LNCAP (cell line): ENCODE results near the gene JPT2.

Experiments
- TF ChIP-seq, protein P1 (sequence below): fragments of 450-650 bp; IDR thresholded peaks from 2 replicates; pipeline ENCODE4 v1.5.1; 2017; ENCODE audit warnings: mild to moderate bottlenecking

The JPT2 gene

DNA sequence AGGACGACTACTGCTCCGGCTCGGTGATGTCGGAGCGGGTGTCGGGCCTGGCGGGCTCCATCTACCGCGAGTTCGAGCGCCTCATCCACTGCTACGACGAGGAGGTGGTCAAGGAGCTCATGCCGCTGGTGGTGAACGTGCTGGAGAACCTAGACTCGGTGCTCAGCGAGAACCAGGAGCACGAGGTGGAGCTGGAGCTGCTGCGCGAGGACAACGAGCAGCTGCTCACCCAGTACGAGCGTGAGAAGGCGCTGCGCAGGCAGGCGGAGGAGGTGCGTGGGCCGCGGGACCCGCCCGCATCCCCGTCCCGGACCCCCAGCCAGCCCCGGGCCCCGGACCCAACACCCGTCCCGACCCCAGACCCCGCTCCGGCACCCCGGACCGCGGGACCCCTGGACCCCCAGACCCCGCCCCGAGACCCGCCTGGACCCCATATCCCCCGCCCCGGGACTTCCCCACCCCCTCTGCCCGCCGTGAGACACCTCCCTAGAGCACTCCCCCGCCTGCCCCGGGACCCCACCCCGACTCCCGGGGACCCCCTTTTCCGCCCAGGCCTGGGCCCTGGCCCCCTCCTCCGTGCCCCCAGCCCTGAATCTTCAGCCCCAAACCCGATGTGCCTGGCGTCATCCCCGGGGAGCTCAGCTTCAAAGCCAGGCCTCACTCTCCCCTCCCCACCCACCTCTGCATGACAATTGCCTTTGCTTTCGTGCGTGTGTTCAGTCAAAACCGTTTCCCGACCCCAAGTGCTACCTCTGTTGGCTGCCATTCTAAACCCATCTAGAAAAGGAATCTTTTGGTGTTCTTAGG, 28.5 kb downstream of the JPT2 start:
- TF ChIP-seq, protein P1, sequence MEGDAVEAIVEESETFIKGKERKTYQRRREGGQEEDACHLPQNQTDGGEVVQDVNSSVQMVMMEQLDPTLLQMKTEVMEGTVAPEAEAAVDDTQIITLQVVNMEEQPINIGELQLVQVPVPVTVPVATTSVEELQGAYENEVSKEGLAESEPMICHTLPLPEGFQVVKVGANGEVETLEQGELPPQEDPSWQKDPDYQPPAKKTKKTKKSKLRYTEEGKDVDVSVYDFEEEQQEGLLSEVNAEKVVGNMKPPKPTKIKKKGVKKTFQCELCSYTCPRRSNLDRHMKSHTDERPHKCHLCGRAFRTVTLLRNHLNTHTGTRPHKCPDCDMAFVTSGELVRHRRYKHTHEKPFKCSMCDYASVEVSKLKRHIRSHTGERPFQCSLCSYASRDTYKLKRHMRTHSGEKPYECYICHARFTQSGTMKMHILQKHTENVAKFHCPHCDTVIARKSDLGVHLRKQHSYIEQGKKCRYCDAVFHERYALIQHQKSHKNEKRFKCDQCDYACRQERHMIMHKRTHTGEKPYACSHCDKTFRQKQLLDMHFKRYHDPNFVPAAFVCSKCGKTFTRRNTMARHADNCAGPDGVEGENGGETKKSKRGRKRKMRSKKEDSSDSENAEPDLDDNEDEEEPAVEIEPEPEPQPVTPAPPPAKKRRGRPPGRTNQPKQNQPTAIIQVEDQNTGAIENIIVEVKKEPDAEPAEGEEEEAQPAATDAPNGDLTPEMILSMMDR = no peak

DNA sequence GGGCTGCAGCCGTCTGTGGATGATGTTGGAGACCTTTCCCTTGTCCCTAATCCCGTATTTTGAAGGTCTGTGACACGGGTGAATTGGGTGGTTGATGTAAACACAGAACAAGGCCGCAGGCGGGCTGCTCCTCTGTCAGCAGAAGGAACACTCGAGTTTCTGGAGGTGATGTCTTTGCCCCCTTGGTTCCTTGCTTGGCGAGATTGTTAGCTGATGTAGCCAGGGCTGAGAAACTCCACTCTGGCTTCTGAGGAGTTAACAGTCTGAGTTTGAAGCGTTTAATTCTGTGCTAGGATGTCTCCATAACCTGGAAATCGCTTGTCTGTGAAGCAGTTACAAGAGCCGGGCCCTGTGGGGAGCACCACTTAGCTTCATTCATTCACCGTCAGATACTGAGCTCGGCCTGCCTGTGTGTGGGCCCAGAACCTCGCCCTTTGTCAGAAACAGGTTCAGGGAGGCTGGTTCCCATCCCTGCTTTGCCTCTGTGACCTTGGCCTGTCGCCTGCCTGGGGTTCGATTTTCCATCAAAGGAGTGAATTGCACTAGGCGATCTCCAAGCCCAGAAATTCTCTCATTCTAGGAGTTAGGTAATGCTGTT, 29.2 kb downstream of the JPT2 start:
- TF ChIP-seq, protein P1 = no peak

DNA sequence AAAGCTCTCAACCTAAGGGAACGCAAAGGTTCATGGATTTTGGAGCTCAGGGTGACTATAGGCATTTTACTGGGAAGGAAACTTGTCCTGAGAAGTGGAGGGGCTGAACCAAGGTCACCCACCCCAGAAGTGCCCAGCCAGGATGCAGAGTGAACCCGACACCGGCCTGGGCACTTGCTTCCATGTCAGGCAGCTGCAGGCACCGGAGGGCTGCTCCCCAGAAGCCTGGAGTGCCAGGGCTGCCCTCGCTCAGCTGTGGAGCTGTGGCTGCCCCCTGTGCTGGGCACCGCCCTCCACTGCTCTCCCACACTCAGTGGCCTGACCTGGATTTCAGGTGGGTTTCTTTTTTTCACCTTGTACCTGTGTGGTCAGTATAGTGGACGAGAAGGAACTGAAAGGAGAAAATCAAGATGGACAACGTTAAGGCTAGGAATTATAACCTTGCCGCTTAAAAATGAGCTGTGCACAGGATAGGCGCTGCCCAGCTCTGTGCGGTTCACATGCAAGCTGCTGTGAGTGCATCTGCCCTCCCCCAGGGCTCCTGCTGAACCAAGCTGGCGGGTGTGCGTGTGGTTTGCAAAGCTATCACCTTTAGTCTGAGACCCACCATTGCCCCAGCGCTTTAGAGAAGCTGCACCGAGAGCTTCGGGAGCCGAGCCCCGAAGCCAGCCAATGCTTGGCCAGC, 30.1 kb downstream of the JPT2 start:
- TF ChIP-seq, protein P1 = no peak

DNA sequence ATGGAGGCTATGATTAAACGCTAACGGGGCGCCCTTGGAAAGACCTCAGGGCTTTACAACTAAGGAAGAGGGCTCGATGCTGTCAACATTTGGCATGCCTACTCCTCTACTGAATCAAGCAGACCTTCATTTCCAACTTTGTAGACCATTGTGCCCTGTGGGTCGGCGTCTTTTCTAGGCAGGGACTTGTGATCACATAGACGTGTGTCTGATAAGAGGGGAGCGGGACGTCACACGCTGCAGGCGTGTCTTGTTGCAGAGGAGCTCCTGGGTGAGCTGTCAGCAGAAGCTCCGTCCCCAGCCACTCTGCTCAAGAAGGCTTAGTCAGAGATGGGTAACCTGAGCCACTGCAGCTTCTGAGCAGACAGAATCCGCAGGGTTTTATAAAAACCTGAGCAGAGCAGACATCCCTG, 30.7 kb downstream of the JPT2 start:
- TF ChIP-seq, protein P1 = no peak

DNA sequence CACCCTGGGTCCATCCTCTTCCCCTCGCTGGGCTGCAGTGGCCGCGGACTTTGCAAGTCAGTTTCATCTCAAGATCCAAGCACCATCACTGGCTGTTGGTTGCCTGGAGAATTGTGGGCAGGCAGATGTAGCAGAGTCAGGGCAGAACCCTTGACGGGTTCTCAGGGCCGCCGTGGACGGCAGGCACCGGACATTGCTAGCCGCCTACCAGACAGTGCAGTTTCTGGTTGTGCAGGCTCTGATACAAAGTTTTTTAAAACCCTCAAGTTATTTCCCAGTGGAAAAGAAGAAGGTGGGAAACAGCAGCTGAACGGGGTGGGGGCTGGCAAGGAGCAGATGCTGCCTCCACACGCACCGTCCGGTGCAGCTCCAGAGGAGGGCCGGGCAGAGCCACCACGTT, 31.3 kb downstream of the JPT2 start:
- TF ChIP-seq, protein P1 = no peak

DNA sequence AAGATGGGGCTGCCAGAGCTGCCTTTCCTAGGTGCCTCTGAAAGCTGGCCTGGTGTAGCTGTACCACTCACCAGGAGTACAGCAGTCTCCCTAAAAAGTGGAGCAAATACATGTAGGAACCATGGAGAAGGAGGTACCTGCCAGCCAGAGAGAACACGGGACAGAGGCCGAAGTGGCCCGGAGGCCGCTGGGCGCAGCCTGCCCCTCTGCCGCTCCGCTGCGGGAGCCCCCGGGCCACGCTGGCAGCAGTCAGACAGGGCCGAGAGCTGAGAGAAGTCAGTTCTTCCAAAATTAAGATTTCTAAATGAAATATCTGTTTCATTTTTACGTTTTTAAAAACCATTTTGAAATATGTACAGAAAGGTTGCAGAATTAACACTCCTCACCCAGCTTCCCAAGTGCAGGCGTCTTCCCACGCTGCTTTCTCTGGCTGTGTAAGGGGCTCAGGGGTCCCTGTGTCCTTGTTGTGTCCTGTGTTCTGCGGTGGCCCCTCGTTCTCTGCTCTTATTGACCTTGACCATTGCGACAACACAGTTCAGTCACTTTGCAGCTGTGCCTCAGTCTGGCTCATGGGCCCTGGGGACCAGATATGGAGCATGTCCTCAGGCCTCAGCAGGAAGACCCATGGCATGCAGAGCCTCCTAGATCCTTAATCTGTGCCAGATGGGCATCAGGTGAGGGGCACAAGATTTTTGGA, 32.9 kb downstream of the JPT2 start:
- TF ChIP-seq, protein P1 = no peak

DNA sequence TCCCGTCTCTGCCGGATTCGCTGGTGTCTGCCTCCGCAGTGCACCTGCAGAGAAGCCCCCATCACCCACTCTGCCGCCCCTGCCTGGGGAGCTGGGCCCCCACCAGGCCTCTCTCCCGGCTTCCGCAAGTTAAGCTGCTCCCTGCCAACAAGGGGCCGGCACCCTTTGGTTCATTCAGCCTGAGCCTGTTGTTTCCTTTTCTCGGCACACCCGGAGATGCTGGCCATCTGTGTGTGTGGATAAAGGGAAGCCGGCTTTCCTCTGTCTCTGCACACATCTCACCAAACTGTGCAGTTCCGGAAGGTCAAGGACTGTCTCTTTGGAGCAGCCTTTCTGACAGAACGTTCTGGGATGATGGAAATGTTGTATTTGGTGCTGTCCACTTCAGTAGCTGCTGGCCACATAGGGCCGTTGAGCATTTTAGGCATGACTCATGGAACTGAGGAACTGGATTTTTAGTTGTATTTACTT, 34.7 kb downstream of the JPT2 start:
- TF ChIP-seq, protein P1 = no peak
